ENCODE results near the gene EZR.
A peak's percentile ranks its signal among the peaks of the same experiment; 100 is the strongest.
"Not testable (repeated sequence)": the region's sequence is repeated elsewhere in the genome, so short reads cannot be mapped to it uniquely, and the experiment has no call there.

Gene EZR

GRCh38 chr6:158841358-158841757 is 22.2 kb upstream of the EZR start:
- DNase-seq (ENCODE audit: low spot score), result no peak

GRCh38 chr6:158840465-158840864 is 21.3 kb upstream of the EZR start:
- no peak for DNase-seq (ENCODE audit: low spot score)

GRCh38 chr6:158839796-158840195 is 20.6 kb upstream of the EZR start:
- no peak for DNase-seq (ENCODE audit: low spot score)

GRCh38 chr6:158838790-158839189 is 19.6 kb upstream of the EZR start:
- not testable (repeated sequence) for DNase-seq (ENCODE audit: low spot score)

- DNase-seq (ENCODE audit: low spot score), result no peak
These were observed 18.8 kb upstream of the EZR start for GRCh38 chr6:158837684-158838625.

- no peak for DNase-seq (ENCODE audit: low spot score)
These were observed 17.6 kb upstream of the EZR start for GRCh38 chr6:158836625-158837311.

- no peak for DNase-seq (ENCODE audit: low spot score)
These were observed 16.6 kb upstream of the EZR start for GRCh38 chr6:158835616-158836221.

GRCh38 chr6:158834675-158835385 is 15.7 kb upstream of the EZR start:
- no peak for DNase-seq (ENCODE audit: low spot score)

GRCh38 chr6:158832807-158833206 is 13.6 kb upstream of the EZR start:
- not testable (repeated sequence) for DNase-seq (ENCODE audit: low spot score)

GRCh38 chr6:158832026-158832425 is 12.9 kb upstream of the EZR start:
- DNase-seq (ENCODE audit: low spot score), result no peak

GRCh38 chr6:158831571-158831970 is 12.4 kb upstream of the EZR start:
- DNase-seq (ENCODE audit: low spot score), result no peak

GRCh38 chr6:158830736-158831135 is 11.6 kb upstream of the EZR start:
- DNase-seq (ENCODE audit: low spot score), result no peak

- no peak for DNase-seq (ENCODE audit: low spot score)
These were observed 9.6 kb upstream of the EZR start for GRCh38 chr6:158828807-158829206.

GRCh38 chr6:158826819-158827501 is 7.8 kb upstream of the EZR start:
- DNase-seq (ENCODE audit: low spot score), result no peak

GRCh38 chr6:158825951-158826306 is 6.8 kb upstream of the EZR start:
- no peak for DNase-seq (ENCODE audit: low spot score)

GRCh38 chr6:158825038-158825950 is 6.1 kb upstream of the EZR start:
- no peak for DNase-seq (ENCODE audit: low spot score)

GRCh38 chr6:158823616-158824015 is 4.4 kb upstream of the EZR start:
- DNase-seq (ENCODE audit: low spot score), result not testable (repeated sequence)

GRCh38 chr6:158819977-158820622 is 932 bp upstream of the EZR start:
- DNase-seq (ENCODE audit: low spot score), result no peak

GRCh38 chr6:158818581-158819212 is 471 bp downstream of the EZR start:
- peak; percentile 15 for DNase-seq (ENCODE audit: low spot score)
